ENCODE measurements around the gene CCNY. TPM values are rescaled to one million over a fixed set of nuclear protein-coding genes. Genes with fewer than 3 reads are reported as not detected.

CCNY gene
- total and polyA plus RNA-seq, 8 donors = 60.9 to 87.6 (median 81.7) TPM

- DNase-seq (no peak), ATAC-seq (no peak)
- Histone ChIP-seq H3K4me1 (peaks cover 21 to 70% of the 10 kb centered on the region in 2 donors), H3K4me3 (no peak overlapping the region), H3K9me3 (no peaks in the 10 kb centered on the region), H3K27me3 (no peaks in the 10 kb centered on the region), H3K27ac (no peak overlapping the region), H3K36me3 (no peaks in the 10 kb centered on the region)
- intact Hi-C loops (cut with DNase I) = no loop called here
- no peak for TF ChIP-seq CTCF (IDR thresholded peaks at IDR 0.05)
Observed at GRCh38 chr10:35345383-35345742, 9.1 kb downstream of the CCNY start.

- ATAC-seq (no peak), DNase-seq (no peak)
- intact Hi-C loops (cut with DNase I) = no loop called here
- H3K9me3 ChIP-seq = no peaks in the 10 kb centered on the region
- H3K27ac ChIP-seq = no peak overlapping the region
- no peaks in the 10 kb centered on the region for H3K36me3 ChIP-seq
- peaks cover 16 to 69% of the 10 kb centered on the region in 2 donors for H3K4me1 ChIP-seq
- H3K27me3 ChIP-seq = no peaks in the 10 kb centered on the region
- no peak overlapping the region for H3K4me3 ChIP-seq
- TF ChIP-seq CTCF (IDR thresholded peaks at IDR 0.05) = no peak
Observed at GRCh38 chr10:35346248-35346647, 9.9 kb downstream of the CCNY start.

- no peak overlapping the region for H3K27ac ChIP-seq
- DNase-seq = no peak
- intact Hi-C loops (cut with DNase I) = no loop called here
- no peak overlapping the region for H3K4me3 ChIP-seq
- peaks cover 17 to 69% of the 10 kb centered on the region in 2 donors for H3K4me1 ChIP-seq
- no peak for TF ChIP-seq CTCF (IDR thresholded peaks at IDR 0.05)
- no peaks in the 10 kb centered on the region for H3K27me3 ChIP-seq
- no peak for ATAC-seq
- H3K9me3 ChIP-seq = no peaks in the 10 kb centered on the region
- no peaks in the 10 kb centered on the region for H3K36me3 ChIP-seq
Observed at GRCh38 chr10:35347121-35347562, 10.8 kb downstream of the CCNY start.

- intact Hi-C loops (cut with DNase I) = no loop called here
Observed at GRCh38 chr10:35347899-35348608, 11.7 kb downstream of the CCNY start.

More at GRCh38 chr10:35347899-35348608, 11.7 kb downstream of the CCNY start:
- H3K36me3 ChIP-seq = no peaks in the 10 kb centered on the region
- H3K9me3 ChIP-seq = no peaks in the 10 kb centered on the region
- H3K27me3 ChIP-seq = no peaks in the 10 kb centered on the region
- peaks cover 18 to 77% of the 10 kb centered on the region in 2 donors for H3K4me1 ChIP-seq
- TF ChIP-seq CTCF (IDR thresholded peaks at IDR 0.05) = no peak
- no peak for ATAC-seq
- no peak for DNase-seq
- no peak overlapping the region for H3K4me3 ChIP-seq
- H3K27ac ChIP-seq = no peak overlapping the region
